Middle frontal gyrus (tissue), 1 donor: ENCODE data around the gene LASP1NB.

Experiments used
- DNase-seq: peaks from one replicate; pipeline ENCODE4 v3.0.0-alpha.2; 2015; ENCODE audit warnings: low spot score; ENCODE audit errors: extremely low spot score

LASP1NB gene

DNA sequence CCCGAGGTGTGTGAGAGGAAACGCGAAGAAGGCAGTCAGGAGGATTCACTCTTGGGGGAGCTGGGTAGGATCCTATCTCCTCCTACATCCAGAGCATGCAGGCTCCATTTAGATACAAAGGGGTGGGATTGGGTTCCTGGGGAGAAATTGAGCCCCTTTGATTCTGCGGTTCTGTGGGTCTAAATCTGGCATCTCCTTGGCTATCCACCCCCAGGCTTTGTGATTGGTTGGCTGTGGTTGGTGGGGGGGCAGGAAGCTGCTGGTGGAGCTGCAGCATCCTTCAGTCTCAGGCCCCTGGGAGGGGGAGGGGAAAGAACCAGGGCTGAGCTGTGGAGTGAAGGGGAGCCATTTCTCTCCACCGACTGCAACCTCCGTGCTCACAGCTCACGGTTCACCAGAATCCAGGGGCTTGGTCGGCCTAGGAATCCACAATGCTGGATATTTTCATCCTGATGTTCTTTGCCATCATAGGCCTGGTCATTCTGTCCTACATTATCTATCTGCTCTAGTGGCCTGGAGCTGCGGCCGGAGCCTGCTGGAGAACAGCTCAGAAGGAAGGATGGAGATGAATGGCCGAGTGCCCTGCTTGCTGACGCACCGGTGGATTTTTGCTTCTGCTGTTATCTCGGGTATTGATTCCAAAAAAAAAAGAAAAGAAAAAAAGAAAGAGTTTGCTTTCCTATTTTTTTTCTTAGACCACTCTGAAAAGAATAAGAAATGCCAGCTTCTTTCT, at the start of gene LASP1NB:
TSS of gene LASP1NB (plus strand) at position 352 of the 733 bp plus-strand sequence.
- peak; percentile 79 for DNase-seq

DNA sequence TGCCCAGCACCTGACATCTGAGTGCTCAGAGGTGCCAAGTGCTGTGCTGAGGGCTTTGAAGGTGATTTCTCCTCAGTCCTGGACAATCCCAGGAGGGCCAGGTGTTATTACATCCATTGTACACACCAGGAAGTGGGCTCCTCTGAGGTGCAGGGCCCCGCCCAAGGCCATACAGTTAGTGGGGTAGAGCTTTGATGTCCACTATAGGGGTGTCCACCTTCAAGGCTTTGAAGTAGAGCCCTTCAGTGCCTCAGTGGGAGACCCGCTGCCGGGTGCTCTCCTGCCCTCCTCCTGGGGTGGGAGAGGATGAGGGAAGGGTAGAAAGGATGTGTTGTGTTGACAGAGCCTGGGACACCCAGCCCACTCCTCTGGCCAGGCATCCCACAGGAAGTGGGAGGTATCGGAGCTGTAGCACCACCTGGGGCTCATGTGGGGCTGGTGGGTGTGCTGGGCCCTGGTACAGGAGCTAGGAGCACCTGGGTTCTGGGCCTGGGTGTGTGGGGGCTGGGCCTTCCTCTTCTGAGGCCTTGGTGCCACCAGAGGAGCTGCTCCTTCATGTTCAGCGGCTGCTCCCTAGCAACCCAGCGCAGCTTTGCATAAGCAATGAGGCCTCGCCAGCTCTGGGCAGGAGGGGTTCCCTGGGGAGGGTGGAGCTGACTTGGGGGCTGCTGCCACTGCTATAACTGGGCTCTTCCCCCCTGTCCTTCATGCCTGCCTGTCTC, 48.1 kb upstream of the LASP1NB start:
- no peak for DNase-seq

DNA sequence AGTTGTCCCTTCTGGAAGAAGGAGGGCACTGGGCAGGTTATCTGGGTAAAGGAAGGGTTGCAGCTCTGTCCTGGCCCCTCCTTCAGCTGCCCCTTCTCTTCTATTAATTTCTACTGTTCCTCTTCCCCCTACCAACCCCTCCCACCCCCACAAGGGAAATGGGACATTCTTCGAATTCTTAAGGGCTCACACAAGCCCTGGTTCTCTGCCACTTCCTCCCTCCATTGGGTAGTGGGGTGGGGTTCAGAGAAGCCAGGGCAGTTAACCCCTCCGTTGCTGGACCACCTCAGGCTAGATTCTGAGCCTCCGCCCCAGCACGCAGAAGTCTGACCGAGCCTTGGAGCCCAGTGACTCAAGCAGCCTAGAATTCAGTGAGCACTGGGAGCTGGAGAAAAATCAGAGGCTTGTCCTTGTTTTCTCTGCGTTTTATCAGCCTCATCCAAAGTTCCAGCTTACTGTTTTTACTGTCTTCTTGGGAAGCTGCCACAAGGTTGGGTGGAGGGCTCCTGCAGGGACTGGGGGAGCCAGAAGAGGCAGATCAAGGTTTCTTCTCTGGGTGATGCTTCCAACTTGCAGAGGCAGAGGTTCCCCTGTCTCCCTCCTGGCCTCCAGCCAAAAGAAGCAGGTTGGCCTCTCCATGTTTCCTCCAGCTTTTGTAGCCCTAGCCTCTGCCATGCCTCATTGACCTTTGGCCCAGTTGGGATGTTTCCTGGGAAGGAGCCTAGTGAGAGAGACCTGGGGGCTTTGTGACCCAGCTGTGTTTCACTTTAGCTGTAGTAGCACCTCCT, 45.3 kb upstream of the LASP1NB start:
- no peak for DNase-seq

DNA sequence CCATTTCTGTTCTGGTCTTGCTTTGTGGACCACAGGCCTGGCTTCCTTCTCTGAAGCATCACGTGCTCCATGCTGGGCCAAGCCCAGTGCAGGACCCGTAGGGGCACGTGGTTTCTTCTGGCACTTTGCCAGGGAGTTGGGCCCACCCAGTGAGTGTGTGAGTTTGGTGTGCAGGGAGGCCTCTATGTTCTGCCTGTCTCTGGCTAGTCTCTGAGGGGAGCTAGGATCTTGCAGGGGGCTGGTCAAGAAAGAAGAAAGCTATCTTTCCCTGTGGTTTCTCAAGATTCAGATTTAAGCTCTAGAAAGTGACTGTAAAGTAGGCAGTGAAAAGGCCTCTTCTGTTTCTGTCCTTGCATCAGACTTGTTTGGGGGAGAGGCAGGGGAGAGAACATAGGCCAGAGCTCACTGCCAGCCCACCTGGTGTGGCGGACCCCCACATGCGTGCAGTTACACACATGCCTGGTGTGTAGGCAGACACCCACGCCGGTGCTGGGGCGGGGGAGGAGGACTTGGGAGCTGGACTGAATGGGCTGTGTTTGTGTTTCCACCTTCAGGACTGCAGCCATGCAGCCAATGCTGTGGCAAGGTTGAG, 43.7 kb upstream of the LASP1NB start:
- no peak for DNase-seq

DNA sequence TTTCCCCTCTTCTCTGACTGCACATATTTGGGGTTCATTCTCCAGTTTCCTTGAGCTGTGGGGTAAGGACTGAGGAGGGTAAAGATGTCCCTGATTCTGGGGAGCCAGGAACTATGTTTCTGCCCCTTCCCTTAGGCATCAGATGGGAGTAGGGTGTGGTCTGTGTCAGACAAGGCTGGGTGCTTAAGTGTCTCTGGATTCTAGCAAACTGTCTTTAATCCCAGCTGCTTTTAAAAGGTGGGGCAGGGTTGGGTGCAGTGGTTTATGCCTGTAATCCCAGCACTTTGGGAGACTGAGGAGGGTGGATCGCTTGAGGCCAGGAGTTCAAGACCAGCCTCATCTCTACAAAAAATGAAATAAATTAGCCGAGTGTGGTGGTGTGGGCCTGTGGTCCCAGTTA, 42.5 kb upstream of the LASP1NB start:
- no peak for DNase-seq

DNA sequence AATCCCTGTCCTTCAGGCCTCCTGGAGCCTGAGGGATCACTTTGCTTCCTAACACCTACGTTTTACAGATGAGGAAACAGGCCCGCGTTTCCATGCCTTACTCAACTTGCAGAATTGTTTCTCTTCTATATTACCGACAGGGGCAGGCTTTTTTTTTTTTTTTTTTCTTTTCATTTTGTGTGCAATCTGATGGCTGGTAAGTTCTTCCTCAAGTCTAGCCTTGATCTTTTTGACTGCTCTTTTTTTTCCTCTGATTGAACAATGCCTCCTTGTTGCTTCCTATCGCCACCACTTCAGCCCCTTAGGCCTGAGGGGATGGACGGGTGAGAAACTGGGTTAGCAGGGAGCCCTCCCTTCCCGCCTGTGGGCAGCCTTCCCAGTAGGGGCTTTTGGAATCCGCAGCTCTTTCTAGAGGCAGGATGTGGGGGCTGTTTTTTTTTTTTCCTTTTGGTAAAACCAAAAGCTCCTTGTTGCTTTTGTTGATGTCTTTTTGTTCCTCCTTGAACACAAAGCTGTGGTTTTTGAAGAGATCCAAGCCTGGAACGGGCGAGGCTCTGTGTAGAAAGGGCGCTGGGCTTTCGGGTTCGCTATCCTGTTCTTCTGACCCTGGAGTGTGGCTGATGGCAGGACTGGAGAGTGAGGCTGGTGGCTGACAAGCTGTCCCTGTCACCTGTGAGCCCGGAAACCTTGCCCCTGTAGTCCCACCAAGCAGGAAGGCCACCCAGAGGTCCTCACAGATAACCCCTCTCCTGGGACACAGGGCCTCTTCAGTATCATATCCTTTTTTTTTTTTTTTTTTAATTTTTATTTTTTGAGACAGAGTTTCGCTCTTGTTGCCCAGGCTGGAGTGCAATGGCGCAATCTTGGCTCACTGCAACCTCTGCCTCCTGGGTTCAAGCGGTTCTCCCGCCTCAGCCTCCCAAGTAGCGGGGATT, 41.6 kb upstream of the LASP1NB start:
- DNase-seq: no peak

DNA sequence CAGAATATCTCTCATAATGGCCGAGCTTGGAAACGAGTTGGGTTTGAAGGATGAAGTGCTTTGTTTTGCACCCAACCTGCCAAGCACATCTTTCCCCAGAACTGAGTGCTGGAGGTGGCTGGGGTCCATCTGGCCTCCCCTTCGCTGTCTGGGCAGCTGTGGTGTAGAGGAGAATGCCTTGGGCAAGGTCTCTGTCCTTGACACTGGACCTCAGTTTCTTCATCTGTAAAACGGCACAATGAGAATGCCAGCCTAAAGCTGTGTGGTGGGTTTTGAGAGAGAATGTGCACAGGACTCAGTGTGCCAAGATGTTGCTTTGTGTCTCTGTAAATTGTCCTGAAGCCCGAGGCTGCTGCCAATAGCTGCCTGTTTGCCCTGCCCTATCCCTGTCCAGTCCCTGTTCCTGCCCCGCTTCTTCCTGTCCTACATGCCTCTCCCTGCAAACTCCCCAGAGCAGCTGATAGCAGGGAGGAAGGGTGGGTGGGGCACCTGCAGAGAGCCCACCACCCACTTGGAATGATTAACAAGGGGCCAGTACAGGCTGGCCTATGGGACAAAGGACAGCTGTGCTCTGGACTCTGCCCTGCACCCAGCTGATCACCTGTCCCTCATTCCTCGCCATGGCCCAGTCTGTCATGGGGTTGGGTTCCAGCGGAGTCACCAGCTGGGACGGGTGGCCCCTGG, 40.2 kb upstream of the LASP1NB start:
- no peak for DNase-seq

DNA sequence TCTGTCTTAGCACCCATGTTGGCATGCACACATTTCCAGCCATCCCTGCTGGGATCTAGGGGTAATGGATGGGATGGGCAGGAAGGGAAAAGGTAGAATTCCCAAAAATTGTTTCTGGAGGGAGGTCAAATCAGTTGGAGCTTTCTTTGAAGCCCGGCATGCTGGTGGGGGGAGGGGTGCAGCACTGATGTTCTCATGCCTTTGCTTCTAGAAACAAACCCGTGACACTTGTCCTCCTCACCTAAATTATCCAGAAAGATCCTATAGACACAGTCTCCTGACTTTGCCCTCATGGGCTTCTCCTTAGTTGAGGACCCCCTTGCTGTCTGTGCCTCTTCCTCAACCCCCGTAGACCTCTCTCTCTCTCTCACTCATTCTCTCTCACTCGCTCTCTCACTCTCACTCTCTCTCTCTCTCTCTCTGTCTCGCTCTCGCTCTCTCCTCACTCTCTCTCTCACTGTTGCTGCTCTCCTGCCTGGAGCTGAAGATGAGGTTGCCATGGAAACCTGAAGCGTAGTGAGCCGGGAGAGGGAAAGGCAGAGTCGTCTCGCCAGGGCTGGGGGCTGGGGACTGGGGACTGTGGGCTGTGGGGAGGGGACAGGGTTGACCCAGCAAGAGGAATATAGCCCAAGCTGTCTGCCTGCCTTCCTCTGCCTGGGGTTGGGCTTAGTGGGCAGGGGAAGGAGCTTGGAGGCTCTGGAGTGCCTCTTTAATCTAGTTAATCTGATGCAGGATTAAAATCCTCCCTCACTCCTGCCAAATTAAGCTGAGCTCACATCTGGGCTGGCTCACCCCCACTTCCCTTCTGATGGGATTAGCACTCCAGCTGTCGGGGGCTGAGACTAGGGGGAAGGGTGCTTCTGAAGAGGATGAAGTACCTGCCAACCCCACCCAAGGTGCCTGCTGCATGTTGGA, 39.4 kb upstream of the LASP1NB start:
- peak; percentile 69 for DNase-seq

DNA sequence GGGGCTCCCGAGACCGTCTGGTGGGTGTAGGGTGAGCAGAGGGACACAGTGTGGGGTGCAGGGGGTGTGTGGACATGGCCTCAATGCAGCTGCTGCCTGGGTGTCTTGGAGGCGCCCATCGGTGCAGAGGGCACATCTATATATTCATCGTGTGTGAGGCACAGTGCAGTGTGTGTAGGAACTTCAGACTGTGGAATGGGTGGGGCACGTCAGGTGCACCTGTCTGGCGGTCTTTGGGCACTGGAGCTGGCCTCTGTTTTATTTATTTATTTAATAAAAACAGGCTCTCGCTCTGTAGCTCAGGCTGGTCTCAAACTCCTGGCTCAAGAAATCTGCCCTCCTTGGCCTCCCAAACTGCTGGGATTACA, 38.8 kb upstream of the LASP1NB start:
- DNase-seq: no peak

DNA sequence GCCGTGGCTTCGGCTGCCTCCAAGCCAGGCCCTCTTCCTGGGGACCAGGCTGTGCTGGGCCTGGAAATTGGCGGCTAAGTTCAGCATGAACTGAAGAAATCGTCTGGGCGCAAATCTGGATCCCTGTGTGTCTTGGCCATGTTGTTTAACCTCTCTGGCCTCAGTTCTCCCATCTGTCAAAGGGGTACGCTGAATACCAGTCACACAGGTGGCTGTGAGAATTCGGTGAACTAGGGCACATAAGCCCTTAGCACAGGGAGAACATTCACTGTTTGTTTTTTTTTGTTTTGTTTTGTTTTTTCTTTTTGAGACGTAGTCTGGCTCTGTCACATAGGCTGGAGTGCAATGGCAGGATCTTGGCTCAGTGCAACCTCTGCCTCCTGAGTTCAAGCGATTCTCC, 36.6 kb upstream of the LASP1NB start:
- no peak for DNase-seq

DNA sequence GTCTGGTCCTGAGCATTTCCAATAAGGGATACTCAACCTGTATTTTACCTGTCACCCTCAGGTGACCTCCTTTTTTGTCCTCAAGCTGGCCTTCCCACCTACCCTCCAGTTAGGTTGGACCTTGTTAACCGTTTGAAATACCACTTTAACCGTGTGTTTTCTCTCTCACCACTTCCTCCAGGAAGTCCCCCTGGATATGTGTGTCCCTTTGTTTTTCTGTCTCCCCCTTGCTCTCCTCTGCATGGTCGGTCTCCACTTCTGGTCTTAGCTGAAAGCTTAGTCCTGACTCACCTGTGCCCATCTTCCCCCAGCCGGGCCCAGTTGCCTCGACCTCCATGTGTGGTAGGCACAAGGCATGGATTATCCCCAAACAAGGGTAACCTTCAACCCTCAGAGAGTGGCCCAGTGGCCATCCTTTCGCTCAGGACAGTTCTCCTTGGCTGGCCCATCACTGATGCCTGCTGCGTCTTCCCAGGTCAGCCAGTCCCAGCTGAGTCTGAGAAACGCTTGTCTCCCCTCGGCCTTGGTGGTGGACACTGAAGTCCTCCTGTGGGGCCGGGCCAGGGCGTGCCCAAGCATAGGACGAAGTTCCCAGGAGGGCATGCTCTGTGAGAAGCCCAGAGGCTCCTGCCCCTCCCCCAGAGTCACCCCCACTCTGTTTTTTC, 35.5 kb upstream of the LASP1NB start:
- no peak for DNase-seq

DNA sequence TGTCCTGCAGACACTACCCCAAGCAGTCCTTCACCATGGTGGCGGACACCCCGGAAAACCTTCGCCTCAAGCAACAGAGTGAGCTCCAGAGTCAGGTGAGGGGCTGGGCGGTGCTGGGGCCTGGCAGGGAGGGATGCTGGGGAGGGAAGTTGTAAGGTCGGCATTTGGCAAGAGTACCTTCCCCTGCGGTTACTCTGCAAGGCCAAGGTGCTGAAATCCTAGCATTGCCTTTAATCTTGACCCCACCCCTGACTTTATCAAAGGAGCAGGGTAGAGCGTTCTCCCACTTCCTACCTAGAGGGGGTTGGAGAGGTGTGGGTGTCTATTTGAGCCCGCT, 35.0 kb upstream of the LASP1NB start:
- no peak for DNase-seq

DNA sequence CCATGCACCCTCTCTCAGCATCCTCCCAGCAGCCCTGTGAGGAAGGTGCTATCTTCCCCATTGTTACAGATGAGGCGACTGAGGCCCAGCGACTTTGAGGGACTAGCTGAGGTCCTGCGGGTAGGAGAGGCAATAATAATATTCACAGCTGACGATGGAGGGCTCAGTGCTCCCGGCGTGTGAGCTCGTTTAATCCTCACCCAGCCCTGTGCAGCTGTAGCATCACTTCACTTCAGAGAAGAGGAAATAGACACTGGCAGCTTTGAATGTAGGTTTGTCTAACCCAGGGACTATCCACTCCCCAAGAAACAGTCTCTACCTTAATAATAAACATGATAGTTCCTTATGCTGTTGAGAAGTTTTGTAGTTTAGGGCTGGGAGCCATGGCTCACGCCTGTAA, 34.0 kb upstream of the LASP1NB start:
- DNase-seq: no peak

DNA sequence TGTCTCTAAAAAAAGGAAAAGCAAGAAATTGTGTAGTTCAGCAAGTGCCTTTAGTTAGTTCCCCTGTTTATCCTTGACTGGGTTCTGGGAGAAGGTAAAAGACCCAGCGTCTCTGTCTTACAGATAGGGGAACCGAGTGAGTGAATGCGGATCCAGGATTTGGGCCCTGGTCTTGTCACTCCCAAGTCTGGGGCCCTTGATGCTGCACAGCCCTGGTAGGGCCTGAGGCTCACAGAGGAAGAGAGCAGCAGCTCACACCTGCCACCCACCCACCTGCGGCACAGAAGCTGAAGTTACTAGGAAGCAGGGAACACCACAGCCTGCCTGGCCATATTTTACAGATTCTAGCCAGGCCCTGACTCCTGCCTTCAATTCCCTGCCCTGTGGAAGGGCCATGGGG, 33.3 kb upstream of the LASP1NB start:
- no peak for DNase-seq

DNA sequence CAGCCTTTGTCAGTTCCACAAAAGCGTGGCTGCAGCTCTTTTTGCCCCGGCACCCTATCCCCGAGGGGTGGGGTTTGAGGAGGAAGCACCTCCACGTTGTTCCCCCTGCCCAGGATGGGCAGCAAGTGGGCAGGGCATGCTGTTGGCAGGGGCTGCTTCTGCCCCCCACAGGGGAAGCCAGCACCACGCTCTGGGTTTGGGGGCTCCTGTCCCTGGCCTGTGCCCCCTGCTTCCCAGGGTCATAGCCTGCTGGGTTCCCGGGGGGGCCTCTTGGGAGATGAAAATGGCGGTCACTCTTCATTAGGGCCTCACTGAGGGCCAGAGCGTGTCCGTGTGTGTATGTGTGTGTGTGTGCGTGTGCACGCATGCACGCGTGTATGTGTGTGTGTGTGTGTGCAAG, 32.8 kb upstream of the LASP1NB start:
- DNase-seq: no peak

DNA sequence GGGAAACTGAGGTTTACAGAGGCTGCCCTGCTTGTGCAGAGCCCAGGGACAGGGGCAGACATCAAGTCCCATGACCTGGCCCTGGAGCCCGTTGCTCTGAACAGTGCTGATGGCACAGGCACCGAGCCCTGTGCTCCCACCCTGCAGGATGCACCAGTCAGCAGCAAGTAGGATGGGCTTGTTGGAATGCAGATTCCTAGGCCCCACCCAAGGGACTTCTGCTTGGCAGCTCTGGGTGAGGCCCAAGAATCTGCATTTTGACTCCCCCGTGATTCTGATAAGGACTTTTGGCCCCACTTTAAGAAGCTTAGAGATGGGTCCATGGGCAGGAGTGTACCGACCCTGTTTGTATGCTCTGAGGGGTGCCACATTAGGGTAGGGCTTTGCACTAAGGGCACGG, 32.3 kb upstream of the LASP1NB start:
- DNase-seq: no peak

DNA sequence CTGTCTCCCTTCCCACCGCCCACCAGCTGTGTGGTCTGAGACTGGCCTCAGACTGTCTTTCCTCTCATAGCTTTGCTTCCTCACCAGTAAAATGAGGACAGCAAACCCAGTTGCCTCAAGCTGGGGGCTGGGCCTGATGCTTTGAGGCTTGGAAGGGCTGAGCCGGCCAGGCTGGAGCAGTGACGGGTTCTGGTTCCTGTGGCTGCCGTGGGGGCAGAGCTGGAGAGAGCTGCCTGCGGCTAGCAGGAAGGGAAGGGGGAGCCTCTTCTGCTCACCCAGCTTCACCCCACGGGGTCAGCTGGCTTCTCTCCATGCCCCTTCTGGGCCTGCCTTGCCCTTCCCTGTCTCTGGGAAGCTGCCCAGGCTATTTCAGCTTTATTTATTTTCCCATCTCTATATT, 31.8 kb upstream of the LASP1NB start:
- DNase-seq: no peak

DNA sequence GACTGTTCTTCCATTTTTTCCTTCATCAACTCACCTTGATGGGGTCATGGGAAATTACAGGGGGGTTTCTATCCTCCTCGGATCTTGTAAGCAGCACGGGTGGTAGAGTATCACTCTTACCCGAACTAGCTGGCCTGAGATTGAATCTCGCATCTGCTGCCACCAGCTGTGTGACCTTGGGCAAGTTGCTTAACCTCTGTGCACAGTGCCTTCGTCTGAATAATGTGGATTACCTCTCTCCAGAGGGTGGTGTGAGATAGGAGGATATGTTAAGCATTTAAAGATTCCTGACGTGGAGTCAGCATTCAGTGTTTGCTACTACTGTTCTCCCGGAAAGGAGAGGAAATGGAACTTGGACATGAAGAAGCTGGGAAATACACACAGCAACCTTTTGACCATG, 31.1 kb upstream of the LASP1NB start:
- no peak for DNase-seq
